ENCODE data around the gene AGAP1. TPM values are rescaled to one million over a fixed set of nuclear protein-coding genes. Genes with fewer than 3 reads are reported as not detected.

The AGAP1 gene
- polyA plus RNA-seq, 1 donor: 31.5 TPM

GRCh38 chr2:235694721-235695601, 201.1 kb downstream of the AGAP1 start:
- no peak for DNase-seq

DNA sequence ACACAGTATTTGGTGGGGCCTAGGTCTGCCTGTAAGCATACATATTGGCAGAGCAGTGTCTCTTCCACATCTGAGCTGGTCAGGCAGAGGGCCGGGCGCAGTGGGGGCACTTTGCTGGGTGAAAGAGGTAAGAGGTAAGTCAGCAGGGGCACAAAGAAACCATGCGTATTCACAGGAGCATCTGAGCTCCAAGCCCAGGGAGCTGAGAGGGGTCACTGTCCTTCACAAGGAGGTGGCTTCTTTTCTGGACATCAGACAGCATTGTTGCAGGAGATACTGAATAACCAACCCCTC, 201.7 kb downstream of the AGAP1 start:
- no peak for DNase-seq

DNA sequence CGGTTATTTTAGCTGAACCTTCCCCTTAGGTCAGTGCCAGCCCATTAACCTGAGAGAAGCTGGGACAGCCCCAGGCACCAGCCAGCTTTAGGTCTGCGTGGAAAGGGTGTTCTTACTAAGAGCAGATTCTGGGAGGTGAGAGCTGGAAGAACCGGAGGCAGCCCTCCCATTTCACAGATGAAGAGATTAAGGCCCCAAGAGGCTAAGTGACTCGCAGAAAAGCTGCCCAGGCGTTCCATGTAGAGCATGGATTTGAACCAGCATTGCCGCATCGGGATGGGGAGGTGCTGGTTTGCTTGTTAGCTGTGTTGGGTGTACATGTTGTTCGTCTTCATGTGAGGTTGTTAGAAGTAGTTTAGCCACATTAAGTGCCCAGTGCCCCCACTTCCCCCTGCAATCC, 203.2 kb downstream of the AGAP1 start:
- no peak for DNase-seq

DNA sequence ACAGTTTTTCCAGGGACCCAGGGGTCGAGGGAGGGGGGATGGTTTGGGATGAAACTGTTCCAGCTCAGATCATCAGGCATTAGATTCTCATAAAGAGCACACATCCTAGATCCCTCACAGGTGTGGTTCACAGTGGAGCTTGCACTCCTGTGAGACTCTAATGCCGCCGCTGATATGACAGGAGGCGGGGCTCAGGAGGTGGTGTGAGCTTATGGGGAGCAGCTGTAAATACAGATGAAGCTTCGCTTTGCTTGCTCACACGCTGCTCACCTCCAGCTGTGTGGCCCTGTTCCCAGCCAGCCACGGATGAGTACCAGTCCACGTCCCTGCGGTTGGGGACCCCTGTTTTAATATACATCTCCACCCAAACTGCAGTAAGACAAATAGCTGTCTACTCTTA, 204.2 kb downstream of the AGAP1 start:
- DNase-seq: no peak

- DNase-seq: no peak
These were observed 204.6 kb downstream of the AGAP1 start for GRCh38 chr2:235698491-235698890.

GRCh38 chr2:235699576-235699975, 205.7 kb downstream of the AGAP1 start:
- no peak for DNase-seq

GRCh38 chr2:235701206-235701981, 207.6 kb downstream of the AGAP1 start:
- DNase-seq: no peak

DNA sequence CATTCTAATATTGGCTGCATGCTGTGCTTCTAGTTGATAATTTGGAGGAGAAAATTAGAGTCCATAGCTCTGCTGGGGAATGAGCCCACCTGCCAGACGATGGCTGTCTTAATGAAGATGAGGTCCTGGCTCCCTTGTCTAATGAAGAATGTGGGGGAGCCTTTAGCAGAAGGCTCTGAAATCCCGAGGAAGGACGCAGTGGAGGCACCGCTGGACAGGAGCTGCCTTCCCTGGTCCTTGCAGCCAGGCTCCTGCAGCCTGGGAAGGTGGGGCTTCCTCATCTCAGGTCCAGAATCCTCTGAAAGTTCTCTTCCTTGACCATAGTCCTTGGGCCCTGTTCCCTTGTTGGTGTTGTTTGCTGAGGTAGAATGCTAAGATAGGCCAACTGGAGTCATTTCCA, 208.3 kb downstream of the AGAP1 start:
- no peak for DNase-seq

DNA sequence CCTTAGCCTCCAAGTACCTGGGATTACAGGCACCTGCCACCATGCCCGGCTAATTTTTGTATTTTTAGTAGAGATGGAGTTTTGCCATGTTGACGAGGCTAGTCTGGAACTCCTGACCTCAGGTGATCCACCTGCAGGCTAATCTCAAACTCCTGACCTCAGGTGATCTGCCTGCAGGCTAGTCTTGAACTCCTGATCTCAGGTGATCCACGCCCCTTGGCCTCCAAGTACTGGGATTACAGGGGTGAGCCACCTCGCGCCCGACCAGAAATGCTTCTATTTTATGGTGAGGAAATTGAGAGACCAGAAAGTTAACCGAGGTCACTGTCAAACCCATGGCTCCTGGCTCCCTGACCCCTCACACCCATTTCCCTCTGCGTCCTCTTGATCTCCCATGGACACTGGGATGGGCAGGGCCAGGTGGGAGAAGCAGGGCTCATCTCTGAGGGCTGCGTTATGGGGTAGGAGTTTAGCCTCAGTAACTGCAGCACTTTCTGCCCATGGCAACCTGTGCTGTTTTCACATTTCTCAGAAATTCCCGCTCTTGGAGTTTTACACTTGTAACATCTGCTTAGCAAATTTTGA, 210.0 kb downstream of the AGAP1 start:
- no peak for DNase-seq

- DNase-seq: no peak
These were observed 211.5 kb downstream of the AGAP1 start for GRCh38 chr2:235705296-235705695.

- DNase-seq: no peak
These were observed 212.7 kb downstream of the AGAP1 start for GRCh38 chr2:235706506-235706905.

DNA sequence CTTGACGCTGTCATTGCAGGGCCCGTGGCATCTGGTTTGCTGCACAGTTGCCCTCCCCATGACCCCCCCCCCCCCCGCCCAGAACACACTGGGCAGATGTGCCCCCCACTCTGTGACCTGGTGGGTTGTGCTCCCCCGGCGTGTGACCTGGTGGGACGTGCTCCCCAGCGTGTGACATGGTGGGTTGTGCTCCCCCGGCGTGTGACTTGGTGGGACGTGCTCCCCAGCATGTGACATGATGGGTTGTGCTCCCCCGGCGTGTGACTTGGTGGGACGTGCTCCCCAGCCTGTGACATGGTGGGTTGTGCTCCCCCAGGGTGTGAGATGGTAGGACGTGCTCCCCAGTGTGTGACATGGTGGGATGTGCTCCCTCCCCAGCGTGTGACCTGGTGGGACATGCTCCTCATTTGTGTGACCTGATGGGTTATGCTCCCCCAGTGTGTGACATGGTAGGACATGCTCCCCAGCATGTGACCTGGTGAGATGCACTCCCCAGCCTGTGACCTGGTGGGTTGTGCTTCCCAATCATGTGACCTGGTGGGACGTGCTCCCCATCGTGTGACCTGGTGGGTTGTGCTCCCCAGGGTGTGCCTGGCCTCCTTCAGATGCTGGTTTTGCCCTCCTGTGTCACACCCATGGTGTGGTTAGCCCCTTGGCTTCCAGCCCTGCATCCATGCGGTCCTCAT, 213.7 kb downstream of the AGAP1 start:
- DNase-seq: no peak

DNA sequence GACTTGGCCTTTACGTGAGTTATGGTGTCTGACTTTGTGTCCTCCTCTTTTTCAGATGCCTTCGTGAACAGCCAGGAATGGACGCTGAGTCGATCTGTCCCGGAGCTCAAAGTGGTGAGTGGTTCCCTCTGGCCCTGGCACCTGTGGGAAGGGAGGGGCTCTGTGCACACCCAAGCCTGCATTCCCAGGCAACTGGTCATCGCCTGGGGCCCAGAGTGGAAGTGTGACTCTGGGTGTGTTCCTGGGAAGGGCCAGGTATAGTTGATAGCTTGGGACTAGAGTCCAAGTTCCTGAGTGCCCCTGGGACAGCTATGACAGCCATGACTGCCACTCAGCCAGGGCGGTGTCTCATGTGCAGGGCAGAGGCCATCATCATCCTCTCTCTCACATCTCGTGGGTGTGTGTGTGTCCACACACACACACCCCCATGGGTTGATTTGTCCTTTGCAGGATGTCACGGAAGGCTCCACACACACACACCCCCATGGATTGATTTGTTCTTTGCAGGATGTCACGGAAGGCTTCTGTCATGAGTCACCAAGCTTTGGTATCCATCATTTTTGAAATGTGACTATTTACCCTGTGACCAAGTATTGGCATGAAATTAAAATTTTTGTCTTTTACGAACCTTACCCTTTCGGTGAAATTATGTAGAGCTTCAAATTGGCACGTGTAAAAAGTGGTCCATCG, 215.4 kb downstream of the AGAP1 start:
- DNase-seq: no peak

DNA sequence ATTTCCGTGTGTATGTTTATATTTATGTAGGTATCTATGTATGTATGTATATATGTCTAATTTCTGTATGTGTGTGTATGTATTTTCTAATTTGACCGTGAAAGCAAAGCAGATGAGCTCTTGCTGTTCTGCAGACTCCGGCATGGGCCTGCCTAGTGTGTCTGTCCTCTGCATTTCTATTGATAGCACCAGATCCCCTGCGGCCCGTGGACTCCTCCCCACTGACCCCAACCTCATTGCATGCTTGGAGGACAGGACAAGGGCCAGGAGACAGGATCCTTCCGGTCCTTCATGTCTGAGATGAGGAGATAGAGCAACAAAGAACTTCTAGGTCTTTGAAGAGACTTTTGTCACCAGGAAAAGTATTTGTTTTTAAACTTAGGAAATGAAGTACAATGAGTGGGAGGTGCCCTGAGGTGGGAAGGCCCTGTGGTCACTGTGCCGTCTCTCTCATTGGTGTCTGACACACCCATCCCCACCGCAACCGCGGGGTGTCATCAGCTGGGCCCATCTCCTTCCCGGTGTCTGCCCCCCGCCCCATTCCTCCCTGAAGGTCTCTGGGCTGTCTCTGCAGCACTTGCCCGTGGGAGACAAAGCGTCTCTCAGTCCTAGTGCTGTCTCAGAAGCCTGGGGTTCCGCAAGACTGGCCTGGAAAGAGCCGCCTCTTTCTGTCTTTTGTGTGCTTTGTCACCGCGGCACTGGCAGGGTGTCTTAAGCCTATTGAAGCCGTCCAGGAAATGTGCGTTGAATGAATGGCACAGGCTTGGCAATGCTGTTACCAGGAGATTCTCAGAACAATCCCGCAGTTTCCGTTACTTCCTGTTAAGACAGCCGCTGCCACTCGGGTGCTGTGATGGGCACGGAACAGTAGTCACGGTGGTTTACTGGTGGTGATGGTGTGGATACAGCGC, 216.4 kb downstream of the AGAP1 start:
- no peak for DNase-seq

GRCh38 chr2:235710933-235711332, 217.1 kb downstream of the AGAP1 start:
- no peak for DNase-seq

DNA sequence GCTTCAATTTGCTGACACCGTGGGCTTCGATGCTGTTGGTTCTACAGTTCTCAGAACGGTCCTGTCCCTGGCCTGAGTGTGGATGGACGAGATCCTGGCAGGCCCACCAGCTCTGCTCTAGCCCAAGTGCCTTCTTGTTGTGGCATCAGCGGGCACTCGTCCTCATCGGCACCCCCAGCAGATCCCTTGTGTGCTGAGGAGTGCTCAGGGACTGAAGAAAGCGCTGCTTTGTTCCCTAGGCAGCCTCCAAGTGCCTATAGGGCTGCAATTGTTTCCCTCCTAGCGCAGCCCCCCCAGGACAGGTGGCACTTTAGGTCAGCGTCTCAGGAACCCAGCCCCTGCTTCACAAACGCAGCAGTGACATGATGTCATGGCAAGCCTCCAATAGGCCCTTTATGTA, 217.7 kb downstream of the AGAP1 start:
- no peak for DNase-seq

DNA sequence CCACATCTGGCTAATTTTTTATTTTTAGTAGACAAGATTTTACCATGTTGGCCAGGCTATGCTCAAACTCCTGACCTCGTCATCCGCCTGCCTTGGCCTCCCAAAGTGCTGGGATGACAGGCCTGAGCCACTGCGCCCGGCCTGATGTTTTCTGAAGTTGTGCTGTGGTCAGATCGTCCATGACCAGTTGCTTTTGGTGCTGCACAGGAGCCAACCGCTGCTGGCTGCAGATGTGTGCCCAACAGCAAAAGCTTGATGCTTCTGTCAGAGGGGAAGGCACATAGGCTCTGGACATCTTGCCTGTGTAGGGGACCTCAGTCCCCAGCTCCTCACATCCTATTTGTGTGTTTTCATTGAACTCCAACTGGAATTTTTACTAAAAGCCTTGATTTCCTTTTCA, 218.3 kb downstream of the AGAP1 start:
- DNase-seq: no peak

DNA sequence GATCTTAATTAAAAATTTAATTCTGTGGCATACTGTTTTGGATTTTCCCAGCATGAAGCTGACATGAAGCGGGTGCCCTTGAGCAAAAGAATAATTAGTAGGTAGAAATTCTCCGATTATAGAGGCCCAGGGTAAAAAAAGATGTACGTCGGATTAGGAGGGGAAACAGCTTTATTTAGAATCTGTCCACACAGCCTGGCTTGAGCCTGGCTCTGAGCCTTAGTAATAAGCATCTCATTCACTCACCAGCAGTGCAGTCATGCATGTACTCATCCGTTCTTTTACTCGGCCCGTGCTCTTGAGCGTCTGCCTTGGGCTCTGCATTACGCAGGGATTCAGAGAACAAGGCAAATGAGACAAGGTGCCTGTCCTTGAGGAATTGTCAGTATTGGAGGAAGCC, 219.3 kb downstream of the AGAP1 start:
- DNase-seq: no peak

DNA sequence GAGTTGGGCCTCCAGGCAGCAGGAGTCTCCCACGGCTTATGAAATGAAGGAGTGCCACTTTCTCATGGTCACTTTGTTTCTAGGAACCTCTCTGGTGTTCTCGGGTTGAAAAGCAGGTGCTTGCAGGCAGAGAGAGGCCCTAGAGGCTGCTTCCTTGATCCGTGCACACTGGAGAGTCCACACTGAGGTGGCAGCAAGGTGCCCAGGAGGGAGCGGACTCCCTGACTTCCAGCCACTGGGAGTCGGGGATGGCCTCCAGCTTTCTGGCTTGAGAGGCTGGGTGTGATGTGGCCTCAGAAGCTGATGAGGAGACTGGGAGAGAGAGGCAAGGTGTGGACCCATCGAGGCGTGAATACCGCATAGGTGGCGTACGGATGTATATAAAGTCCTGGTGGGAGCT, 221.8 kb downstream of the AGAP1 start:
- no peak for DNase-seq

- DNase-seq: no peak
These were observed 223.1 kb downstream of the AGAP1 start for GRCh38 chr2:235716875-235717496.
